K562 (cell line): Measurements from ENCODE around the gene PPM1G. TPM values are rescaled to one million over a fixed set of nuclear protein-coding genes. Genes with fewer than 3 reads are reported as not detected.

Experiments used
- HDAC2 ChIP-seq: fragments of 450-650 bp; IDR thresholded peaks from 2 replicates; pipeline ENCODE4 v1.6.1; 2016; ENCODE audit warnings: mild to moderate bottlenecking
- HSF4 ChIP-seq: fragments of 250-450 bp; sonication (Bioruptor Pico); IDR thresholded peaks from 2 replicates; pipeline ENCODE4 v2.1.2; 2022; ENCODE audit warnings: mild to moderate bottlenecking, moderate library complexity, borderline replicate concordance
- IFI16 ChIP-seq: fragments of 250-450 bp; sonication (Bioruptor Pico); IDR thresholded peaks from 2 replicates; pipeline ENCODE4 v2.1.2; 2022; ENCODE audit warnings: mild to moderate bottlenecking, inconsistent platforms
- KDM2B ChIP-seq: fragments of 250-450 bp; sonication (Bioruptor Pico); IDR thresholded peaks from 2 replicates; pipeline ENCODE4 v1.8.0; 2021; ENCODE audit warnings: mild to moderate bottlenecking, moderate library complexity
- KLF13 ChIP-seq: fragments of 450-650 bp; IDR thresholded peaks from 2 replicates; pipeline ENCODE4 v1.6.1; 2016; ENCODE audit warnings: missing genetic modification characterization, low read depth, mild to moderate bottlenecking, missing compliant biosample characterization, moderate library complexity, borderline replicate concordance
- SIX5 ChIP-seq, 2 experiments: IDR thresholded peaks; 2 replicates each; pipeline ENCODE4 v1.6.1; 2011; ENCODE audit warnings: low read length in 2 of 2, borderline replicate concordance in 1 of 2, low read depth in 1 of 2, mild to moderate bottlenecking in 1 of 2, moderate library complexity in 1 of 2; ENCODE audit not compliant: insufficient read depth in 1 of 2
- SRSF1 ChIP-seq: fragments of 200-400 bp; formaldehyde crosslinking; IDR thresholded peaks from 2 replicates; pipeline ENCODE4 v1.6.1; 2017; ENCODE audit warnings: mild to moderate bottlenecking, low read depth, low read length, moderate library complexity
- ZNF23 ChIP-seq: fragments of 250-450 bp; sonication (Bioruptor Pico); IDR thresholded peaks from 2 replicates; pipeline ENCODE4 v1.4.0; 2020; ENCODE audit warnings: mild to moderate bottlenecking
- ZNF668 ChIP-seq: fragments of 250-450 bp; sonication (Bioruptor Pico); IDR thresholded peaks from 2 replicates; pipeline ENCODE4 v1.8.0; 2022; ENCODE audit warnings: mild to moderate bottlenecking, inconsistent platforms
- polyA plus RNA-seq, 8 experiments: library from polyadenylated mRNA; depleted of rRNA in 4 of 8; stranded (reverse) in 5 of 8; unstranded in 3 of 8; fragments of >200 nt; fragmentation: Nextera tagmentation in 2 of 8; fragmentation: Illumina TruSeq in 1 of 8; extraction: Ambion mirVana in 2 of 8; extraction: Trizol in 1 of 8; gene quantifications; 2 replicates each; pipeline versions ENCODE4 v1.2.1 to v1.2.3, GENCODE V29; 2011 to 2014; ENCODE audit warnings: inconsistent platforms in 1 of 8, missing spikeins in 1 of 8
- total RNA-seq, 7 experiments: library from RNA; depleted of rRNA in 6 of 7; stranded (reverse); fragments of >200 nt in 6 of 7; fragmentation: Illumina TruSeq in 2 of 7; extraction: Trizol in 2 of 7; gene quantifications; 2 replicates each; pipeline versions ENCODE4 v1.2.1 to v1.2.3, GENCODE V29; 2011 to 2021; ENCODE audit warnings: low replicate concordance in 1 of 7
- TF ChIP-seq, protein P1 (sequence below): fragments of 450-650 bp; IDR thresholded peaks from 2 replicates; pipeline ENCODE4 v1.6.1; 2016; ENCODE audit warnings: low read depth
- TF ChIP-seq, protein P2 (sequence below), 2 experiments: IDR thresholded peaks in 1 of 2; conservative IDR thresholded peaks in 1 of 2; 2 replicates each; pipeline ENCODE4 v1.6.1; 2016; ENCODE audit warnings: low read depth in 2 of 2, mild to moderate bottlenecking in 1 of 2, missing compliant biosample characterization in 1 of 2, missing genetic modification characterization in 1 of 2, moderate library complexity in 1 of 2
- TF ChIP-seq, protein P3 (sequence below): sonication (generic); formaldehyde crosslinking; IDR thresholded peaks from 2 replicates; pipeline ENCODE4 v1.8.0; 2022; ENCODE audit warnings: mild to moderate bottlenecking, missing genetic modification reagents
- TF ChIP-seq, protein P4 (sequence below): fragments of 250-450 bp; sonication (Bioruptor Pico); IDR thresholded peaks from 2 replicates; pipeline ENCODE4 v1.4.0; 2020; ENCODE audit warnings: mild to moderate bottlenecking

The PPM1G gene
- total and polyA plus RNA-seq, 9 of the 15 experiments (the other 6 are each of a cell fraction or from before 2014, with no cell fraction given), result 61.7 to 230 (median 153) TPM

GRCh38 chr2:27370816-27371620, 38.4 kb downstream of the PPM1G start (continued):
- no peak for TF ChIP-seq SIX5 (IDR thresholded peaks at IDR 0.05; ENCODE audit: borderline replicate concordance in 1 of 2, insufficient read depth in 1 of 2, low read depth in 1 of 2, low read length in 2 of 2)
- TF ChIP-seq, protein P1, sequence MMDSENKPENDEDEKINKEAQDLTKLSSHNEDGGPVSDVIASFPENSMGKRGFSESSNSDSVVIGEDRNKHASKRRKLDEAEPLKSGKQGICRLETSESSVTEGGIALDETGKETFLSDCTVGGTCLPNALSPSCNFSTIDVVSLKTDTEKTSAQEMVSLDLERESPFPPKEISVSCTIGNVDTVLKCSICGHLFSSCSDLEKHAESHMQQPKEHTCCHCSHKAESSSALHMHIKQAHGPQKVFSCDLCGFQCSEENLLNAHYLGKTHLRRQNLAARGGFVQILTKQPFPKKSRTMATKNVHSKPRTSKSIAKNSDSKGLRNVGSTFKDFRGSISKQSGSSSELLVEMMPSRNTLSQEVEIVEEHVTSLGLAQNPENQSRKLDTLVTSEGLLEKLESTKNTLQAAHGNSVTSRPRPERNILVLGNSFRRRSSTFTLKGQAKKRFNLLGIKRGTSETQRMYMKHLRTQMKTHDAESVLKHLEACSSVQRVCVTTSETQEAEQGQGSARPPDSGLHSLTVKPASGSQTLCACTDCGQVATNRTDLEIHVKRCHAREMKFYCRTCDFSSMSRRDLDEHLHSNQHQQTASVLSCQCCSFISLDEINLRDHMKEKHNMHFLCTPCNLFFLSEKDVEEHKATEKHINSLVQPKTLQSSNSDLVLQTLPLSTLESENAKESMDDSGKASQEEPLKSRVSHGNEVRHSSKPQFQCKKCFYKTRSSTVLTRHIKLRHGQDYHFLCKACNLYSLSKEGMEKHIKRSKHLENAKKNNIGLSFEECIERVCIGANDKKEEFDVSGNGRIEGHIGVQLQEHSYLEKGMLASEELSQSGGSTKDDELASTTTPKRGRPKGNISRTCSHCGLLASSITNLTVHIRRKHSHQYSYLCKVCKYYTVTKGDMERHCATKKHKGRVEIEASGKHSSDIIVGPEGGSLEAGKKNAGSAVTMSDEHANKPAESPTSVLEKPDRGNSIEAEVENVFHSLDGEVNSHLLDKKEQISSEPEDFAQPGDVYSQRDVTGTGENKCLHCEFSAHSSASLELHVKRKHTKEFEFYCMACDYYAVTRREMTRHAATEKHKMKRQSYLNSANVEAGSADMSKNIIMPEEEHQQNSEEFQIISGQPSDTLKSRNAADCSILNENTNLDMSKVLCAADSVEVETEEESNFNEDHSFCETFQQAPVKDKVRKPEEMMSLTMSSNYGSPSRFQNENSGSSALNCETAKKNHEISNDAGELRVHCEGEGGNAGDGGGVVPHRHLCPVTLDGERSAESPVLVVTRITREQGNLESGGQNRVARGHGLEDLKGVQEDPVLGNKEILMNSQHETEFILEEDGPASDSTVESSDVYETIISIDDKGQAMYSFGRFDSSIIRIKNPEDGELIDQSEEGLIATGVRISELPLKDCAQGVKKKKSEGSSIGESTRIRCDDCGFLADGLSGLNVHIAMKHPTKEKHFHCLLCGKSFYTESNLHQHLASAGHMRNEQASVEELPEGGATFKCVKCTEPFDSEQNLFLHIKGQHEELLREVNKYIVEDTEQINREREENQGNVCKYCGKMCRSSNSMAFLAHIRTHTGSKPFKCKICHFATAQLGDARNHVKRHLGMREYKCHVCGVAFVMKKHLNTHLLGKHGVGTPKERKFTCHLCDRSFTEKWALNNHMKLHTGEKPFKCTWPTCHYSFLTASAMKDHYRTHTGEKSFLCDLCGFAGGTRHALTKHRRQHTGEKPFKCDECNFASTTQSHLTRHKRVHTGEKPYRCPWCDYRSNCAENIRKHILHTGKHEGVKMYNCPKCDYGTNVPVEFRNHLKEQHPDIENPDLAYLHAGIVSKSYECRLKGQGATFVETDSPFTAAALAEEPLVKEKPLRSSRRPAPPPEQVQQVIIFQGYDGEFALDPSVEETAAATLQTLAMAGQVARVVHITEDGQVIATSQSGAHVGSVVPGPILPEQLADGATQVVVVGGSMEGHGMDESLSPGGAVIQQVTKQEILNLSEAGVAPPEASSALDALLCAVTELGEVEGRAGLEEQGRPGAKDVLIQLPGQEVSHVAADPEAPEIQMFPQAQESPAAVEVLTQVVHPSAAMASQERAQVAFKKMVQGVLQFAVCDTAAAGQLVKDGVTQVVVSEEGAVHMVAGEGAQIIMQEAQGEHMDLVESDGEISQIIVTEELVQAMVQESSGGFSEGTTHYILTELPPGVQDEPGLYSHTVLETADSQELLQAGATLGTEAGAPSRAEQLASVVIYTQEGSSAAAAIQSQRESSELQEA, result no peak
- TF ChIP-seq, protein P2, sequence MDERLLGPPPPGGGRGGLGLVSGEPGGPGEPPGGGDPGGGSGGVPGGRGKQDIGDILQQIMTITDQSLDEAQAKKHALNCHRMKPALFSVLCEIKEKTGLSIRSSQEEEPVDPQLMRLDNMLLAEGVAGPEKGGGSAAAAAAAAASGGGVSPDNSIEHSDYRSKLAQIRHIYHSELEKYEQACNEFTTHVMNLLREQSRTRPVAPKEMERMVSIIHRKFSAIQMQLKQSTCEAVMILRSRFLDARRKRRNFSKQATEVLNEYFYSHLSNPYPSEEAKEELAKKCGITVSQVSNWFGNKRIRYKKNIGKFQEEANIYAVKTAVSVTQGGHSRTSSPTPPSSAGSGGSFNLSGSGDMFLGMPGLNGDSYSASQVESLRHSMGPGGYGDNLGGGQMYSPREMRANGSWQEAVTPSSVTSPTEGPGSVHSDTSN (CRISPR knock-in tag; IDR thresholded peaks at IDR 0.05; ENCODE audit: low read depth), result no peak
- TF ChIP-seq, protein P2 (tag; conservative IDR thresholded peaks at IDR 0.05; ENCODE audit: low read depth), result peak; percentile 76
- no peak for TF ChIP-seq KDM2B (CRISPR knock-in tag)
- TF ChIP-seq, protein P3, sequence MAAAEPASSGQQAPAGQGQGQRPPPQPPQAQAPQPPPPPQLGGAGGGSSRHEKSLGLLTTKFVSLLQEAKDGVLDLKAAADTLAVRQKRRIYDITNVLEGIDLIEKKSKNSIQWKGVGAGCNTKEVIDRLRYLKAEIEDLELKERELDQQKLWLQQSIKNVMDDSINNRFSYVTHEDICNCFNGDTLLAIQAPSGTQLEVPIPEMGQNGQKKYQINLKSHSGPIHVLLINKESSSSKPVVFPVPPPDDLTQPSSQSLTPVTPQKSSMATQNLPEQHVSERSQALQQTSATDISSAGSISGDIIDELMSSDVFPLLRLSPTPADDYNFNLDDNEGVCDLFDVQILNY (CRISPR knock-in tag), result no peak
- no peak for TF ChIP-seq IFI16 (CRISPR knock-in tag)
- TF ChIP-seq ZNF23 (CRISPR knock-in tag), result no peak
- TF ChIP-seq KLF13 (tag), result no peak
- no peak for TF ChIP-seq ZNF668 (CRISPR knock-in tag)
- no peak for TF ChIP-seq SRSF1
- no peak for TF ChIP-seq HSF4
- TF ChIP-seq HDAC2, result peak; percentile 69; the same call in 1 of the 2 replicates
- TF ChIP-seq, protein P4, sequence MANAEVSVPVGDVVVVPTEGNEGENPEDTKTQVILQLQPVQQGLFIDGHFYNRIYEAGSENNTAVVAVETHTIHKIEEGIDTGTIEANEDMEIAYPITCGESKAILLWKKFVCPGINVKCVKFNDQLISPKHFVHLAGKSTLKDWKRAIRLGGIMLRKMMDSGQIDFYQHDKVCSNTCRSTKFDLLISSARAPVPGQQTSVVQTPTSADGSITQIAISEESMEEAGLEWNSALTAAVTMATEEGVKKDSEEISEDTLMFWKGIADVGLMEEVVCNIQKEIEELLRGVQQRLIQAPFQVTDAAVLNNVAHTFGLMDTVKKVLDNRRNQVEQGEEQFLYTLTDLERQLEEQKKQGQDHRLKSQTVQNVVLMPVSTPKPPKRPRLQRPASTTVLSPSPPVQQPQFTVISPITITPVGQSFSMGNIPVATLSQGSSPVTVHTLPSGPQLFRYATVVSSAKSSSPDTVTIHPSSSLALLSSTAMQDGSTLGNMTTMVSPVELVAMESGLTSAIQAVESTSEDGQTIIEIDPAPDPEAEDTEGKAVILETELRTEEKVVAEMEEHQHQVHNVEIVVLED (CRISPR knock-in tag), result no peak
